T-helper 9 cell (primary cell): ENCODE data around the gene LINGO3.

Experiments used
- DNase-seq: peaks from one replicate; pipeline ENCODE4 v3.0.0-alpha.2; 2020

LINGO3 gene

DNA sequence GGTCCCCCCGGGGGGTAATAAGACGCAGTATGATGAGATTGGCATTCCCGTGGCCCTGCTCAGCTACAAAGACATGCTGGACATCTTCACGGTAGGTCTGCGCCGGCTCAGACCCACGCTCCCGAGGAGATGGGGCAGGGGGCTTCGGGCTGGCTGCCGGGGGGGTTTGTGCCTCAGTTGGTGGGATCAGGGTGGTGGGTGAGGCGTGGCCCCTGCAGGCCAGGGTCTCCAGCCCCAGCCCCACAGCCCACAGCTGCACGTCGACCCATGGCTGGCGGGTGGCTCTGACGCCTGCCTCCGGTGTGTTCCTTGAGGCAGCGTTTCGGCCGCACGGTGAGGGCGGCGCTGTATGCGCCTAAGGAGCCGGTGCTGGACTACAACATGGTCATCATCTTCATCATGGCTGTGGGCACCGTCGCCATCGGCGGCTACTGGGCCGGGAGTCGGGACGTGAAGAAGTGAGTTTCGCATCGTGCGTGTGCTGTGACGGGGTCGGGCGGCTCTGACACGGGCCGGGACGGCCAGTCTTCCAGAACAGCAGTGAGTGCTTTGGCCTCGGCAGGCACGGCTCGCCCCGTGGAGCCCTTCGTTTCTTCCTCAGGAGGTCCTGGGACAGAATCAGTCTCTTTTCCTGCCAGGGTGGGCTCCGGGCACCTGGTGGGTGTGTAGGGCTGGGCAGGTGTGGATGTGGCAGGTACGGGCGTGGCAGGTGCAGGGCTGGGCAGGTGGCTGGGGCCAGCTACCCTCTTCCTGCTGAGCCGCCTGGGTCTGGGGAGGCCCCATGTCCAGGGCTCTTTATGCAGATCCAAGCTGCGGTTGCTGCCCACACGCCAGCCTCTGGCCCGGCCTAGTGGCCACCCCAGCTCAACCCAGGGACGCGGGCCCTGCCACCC, 31.0 kb upstream of the LINGO3 start:
- DNase-seq = no peak

DNA sequence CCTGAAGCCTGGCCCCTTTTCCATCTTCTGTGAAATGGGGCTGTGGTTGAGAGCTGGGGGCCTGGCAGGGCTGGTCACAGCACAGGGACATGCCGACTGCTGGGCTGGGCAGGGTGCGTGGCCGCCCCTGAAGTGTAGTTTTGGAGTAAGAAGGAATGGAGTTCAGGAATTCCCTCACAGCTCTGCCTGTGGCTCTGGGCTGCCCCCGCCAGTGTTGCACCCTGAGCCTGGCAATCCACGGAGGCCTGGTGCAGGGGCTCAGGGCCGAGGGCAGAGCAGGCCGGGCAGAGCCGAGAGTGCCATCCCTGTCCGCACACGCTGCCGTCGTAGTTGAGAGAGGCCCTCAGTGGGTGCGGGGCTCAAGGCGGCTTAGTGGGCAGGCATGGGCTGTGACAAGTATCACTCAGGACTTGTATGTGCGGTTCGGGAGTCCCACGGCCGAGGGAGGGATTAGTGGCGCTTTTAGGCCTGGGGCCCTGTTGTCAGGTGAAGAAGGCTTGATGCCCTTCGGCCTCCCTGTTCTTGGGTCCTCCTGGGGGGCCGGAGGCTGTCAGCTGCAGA, 30.2 kb upstream of the LINGO3 start:
- DNase-seq = no peak

DNA sequence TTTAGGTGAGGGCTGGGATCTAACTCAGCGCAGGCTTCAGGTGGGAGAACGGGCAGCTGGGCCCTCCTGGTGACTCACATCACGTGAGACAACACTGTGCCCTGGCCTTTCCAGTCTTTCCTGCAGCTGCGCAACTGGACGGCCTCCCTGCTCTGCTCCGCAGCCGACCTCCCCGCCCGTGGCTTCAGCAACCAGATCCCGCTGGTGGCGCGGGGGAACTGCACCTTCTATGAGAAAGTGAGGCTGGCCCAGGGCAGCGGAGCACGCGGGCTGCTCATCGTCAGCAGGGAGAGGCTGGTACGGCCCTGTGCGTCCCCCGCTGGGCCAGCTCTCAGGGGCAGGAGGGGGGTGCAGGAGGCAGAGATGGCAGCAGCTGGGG, 29.4 kb upstream of the LINGO3 start:
- DNase-seq = no peak

DNA sequence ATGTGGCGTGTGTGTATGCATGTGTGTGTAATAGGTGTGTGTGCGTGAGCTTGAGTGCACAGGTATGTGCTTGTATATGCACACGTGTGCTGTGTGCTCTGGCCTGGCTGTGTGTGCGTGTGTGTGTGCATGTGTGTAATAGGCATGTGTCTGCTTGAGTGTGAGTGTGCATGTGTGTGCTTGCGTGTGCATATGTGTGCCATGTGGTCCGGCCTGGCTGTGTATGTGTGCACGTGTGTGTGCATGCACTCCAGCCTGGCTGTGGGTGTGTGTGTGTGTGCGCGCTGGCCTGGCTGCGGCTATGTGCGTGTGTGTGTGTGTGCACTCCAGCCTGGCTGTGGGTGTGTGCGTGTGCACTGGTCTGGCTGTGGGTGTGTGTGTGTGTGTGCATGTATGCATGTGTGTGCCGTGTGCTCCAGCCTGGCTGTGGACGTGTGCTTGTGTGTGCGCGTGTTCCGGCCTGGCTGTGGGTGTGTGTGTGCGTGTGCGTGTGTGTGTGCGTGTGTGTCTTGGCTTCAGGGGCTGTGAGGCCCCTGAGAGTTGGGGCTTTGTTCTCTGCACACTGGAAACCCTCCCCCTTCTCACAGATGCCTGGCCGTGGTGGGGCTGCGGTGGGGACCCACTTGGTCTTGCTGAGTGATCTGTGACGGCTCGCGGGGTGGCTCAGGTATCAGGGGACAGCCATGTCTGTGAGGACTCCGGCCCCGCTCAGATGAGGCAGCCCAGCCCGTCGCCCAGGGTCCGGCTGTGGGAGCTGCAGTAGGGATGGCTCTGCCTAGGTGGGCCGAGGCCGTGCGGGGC, 28.8 kb upstream of the LINGO3 start:
- no peak for DNase-seq

DNA sequence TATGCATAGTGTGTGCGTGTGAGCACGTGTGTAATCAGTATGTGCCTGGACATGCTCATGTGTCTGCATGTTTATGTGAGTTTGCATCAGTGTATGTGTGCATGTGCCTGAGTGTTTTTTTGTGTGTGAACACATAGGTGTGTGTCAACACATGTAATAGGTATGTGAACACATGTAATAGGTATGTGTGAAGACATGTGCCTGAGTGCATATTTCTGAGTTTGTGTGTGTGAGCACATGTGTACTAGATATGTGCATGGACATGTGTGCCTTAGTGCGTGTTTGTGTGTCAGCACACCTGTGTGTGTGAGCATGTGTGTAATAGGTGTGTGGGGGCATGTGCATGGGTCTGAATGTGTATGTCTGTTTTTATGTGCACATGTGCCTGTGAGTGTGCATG, 27.9 kb upstream of the LINGO3 start:
- no peak for DNase-seq

DNA sequence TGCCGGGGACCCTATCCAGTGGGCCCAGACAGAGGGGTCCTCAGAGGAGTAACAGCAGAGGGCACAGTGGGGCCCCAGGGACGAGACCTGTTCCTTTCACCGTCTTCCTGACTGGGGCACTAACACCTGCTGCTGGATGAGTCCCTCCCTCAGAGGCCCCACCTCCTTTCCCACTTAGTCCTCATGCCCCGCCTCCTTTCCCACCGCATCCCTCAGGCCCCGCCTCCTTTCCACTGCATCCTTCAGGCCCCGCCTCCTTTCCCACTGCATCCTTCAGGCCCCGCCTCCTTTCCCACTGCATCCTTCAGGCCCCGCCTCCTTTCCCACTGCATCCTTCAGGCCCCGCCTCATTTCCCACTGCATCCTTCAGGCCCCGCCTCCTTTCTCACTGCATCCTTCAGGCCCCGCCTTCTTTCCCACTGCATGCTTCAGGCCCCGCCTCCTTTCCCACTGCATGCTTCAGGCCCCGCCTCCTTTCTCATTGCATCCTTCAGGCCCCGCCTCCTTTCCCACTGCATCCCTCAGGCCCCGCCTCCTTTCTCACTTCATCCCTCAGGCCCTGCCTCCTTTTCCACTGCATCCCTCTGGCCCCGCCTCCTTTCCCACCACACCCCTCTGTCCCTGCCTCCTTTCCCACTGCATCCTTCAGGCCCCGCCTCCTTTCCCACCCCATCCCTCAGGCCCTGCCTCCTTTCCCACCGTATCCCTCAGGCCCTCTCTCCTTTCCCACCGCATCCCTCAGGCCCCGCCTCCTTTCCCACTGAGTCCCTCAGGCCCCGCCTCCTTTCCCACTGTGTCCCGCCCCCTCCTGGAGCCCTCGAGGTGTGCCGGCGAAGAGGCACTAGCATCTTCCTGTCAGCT, 27.3 kb upstream of the LINGO3 start:
- DNase-seq = no peak

DNA sequence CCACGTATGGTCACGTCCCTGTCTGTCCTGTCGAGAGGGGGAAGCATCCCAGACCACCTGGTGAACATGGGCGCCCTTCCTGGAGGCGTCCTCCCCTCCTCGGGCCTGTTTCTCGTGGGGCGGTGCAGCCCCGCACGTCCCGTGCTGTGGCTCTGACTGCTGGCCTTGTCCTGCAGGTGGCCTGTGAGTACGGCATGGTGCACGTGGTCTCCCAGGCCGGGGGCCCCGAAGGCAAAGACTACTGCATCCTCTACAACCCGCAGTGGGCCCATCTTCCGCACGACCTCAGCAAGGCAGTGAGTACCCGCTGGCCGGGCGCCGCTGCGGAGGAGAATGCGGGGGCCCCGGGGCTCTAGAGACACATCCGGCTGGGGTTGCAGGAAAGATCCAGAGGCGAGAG, 26.5 kb upstream of the LINGO3 start:
- DNase-seq = no peak

DNA sequence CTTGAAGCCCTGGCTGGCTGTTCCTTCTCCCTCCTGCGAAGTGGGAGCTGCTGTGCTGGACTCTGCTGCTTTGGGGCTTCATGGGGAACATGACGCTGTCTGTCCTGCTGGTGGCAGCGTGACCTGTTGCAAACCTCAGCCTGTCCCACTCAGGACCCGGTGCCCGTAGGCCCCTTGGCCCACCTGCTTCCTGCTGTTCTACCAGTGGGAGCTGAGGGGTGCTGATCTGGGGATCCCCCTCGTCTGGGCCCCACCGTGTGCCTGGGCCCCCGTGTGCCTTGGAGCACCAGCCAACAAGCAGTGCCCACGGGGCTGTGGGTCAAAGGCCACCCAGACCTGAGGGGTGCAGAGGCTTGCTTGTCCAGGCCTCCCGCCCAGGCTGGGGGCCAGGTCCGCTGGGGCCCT, 25.9 kb upstream of the LINGO3 start:
- DNase-seq = no peak

DNA sequence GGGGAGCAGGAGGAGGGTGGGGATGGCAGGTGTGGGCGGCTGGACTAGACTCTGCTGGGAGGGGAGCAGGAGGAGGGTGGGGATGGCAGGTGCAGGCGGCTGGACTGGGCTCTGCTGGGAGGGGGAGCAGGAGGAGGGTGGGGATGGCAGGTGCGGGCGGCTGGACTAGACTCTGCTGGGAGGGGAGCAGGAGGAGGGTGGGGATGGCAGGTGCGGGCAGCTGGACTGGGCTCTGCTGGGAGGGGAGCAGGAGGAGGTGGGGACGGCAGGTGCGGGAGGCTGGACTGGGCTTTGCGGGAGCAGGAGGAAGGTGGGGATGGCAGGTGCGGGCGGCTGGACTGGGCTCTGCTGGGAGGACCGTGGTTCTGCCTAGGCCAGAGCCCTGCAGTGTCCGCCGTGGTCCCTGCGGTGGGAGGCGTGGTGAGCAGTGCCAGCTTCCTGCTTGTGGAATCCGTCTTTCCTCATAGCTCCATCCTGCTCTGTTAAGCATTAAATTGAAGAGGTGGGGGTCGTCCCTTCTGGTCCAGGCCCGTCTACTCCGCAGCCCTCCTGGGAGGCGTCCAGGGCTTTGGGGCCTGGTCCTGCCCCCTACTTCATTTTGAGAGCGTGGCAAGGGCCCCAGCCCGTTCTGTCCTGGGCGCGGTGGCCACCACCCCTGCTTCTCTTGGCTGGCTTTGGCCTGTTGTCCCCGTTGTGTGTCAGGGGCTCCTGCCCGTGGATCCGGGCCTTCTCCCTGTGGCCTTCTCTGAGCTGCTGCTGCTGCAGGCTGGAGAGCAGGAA, 25.3 kb upstream of the LINGO3 start:
- no peak for DNase-seq

DNA sequence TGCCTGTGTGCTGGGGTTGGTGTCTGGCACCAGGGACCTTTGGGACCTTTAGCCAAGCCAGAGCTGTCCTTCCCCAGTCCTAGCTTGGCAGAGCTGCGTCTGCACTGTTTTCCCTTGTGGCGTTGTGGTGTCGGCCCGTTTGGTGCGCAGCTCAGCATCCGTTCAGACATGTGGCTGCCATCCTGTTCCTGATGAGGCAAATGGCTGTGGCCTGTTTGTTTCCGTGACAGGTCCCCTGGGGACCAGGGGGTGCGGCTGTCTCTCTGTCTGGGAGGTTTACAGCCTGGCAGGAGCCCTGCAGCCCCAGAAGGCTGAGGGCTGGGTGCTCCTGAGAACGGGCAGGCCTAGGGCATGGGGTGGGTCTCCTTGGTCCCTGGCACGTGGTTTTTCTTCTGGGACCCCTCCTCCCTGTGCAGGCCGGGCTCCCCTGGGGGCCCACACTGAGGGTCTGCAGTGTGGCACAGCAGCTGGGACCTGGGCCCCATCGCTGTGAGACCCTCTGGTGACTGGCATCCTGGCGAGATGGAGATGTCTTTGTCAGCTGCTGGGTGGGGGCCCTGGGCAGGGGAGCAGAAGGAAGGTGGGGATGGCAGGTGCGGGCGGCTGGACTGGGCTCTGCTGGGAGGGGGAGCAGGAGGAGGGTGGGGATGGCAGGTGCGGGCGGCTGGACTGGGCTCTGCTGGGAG, 24.5 kb upstream of the LINGO3 start:
- peak; percentile 15 for DNase-seq

DNA sequence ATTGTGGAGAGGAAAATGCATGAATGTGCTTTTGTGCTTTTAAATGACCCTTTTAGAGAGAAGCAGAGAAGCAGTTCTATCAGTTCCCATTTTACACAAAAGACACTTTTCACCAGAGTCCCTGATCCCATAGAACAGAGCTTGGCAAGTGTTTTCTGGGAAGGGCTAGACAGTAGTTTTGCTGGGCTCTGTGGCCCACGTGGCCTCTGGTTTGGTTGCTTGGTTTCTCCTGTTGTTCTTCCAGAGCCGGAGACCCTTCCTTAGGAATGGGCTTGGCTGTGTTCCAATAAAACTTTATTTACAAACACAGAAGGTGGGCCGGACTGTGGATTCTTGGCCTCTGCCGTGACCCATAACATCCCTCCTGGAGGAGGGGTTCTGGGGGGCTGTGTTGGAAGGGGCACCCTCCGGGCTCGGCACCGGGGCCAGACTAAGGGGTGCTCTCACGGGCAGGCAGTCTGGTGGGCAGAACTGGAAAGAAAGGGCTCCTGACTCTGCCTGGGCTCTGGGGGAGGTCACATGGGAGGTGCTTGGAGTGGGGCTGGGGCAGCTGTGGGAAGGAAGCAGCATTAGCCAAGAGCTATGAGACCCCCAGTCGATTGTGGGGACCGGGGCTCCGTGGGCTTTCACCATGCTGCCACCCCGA, 23.8 kb upstream of the LINGO3 start:
- DNase-seq = no peak

DNA sequence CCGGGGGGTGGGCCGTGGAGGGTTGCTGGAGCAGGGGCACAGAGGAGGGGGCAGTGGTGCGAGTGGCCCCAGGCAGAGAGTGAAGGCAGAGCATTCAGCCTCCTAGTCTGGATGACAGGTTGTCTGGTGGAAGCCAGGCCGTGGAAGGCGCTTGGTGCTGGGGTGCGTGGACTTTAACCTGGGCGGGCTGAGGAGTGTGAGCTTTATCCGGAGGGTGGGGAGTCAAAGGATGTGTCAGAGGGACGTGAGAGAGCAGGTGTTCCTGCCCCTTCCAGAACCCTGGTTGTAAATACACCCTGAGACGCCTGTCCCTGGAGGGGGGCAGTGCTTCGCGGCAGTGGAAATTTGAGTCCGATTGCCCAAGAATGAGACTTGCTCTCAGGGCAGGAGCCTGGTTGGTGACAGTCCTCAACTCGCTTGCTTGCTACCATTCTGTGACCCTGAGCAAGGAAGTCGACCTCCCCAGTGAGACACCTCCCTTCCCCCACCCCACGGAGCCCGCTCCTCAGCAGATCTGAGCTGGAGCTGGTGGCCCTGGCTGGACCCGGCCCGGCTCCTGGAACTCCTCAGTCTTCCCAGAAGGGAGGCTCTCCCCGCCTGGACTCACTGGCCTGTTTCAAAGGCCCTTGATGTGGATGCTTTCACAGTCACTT, 22.8 kb upstream of the LINGO3 start:
- DNase-seq = no peak

DNA sequence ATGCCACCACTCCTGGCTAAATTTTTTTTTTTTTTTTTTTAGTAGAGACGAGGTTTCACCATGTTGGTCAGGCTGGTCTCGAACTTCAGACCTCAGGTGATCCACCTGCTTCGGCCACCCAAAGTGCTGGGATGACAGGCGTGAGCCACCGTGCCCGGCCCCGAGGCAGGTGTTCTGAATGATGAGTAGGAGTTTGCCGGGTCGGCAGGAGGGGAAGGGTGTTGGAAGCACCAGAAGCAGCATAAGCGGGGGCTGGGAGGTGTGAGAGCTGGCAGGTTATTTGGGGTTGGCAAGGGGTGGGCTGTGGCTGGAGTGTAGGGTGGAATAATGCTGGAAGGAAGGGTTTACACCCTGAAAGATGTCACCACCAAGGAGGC, 22.3 kb upstream of the LINGO3 start:
- DNase-seq = no peak

DNA sequence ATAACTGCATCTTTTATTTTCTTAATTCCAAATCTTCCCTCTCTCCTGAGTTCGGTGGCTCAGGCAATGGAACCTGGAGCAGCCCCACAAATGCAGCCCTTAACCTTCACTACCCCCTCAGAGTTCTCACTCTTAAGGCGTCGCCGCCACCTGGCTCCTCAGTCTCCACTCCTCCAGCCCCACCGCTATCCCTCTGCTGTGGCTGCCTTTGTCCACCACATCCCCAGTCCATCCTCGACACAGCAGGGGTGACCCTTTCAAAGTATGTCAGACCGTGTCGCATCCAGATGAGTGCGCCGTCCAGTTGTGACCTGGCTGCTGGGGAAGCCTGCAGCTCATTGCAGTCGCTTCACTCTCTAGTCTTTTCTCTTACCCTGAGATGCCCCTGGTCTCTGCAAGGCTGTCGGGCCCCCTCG, 21.6 kb upstream of the LINGO3 start:
- DNase-seq = no peak

DNA sequence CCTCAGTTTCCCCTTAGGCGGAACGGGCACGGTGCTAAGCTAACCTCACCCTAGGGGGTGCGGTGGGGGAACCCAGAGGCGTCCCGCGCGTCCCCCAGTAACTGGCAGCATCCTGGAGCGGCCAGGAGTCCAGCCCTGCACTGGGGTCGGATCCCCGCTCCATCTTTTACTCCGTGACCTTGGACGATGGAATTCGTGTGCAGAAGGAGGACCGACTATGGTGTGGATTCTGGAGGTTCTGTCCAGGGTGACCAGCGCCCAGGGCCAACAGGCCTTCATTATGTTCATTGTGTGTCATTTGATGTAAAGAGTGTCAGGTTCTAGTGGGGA, 21.2 kb upstream of the LINGO3 start:
- DNase-seq = no peak

DNA sequence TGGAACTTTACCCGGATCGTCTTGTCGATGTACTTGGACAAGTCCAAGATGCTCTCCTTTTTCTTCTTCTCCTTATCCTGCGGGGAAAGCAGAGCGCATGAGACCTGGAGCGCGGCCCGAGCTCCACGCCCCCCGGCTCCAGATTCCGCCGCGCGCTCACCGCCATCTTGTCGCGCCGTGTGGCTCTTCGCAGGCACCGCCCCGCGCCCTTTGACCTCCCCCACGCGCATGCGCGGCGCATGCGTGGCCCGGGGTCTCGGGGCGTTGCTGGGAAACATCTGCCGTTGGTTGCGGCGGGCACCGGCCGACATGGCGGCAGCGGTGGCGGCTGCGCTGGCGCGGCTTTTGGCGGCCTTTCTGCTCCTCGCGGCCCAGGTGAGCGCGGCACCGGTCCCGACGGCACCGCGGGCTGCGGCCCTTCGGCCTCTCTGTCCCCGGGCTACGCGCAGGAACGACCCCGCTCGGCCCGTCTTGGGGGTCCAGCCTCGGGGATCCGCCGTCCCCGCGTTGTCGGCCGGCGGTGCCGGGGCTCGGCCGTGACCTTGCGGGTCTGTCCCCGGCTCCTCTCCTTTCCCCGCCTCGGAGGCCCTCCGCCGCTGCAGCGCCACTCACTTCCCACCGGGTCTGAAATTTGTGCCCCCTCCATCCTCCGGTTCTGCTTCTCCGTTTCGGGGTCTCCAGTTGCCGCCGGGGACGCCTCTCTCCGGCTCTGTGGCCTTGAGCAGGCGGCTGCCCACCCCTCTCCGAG, 20.6 kb upstream of the LINGO3 start, which contains the start of the genes LSM7 and SPPL2B:
LSM7 (minus strand) TSS at position 186 of the 748 bp plus-strand sequence; CDS start at position 166, 20 bp downstream.
SPPL2B (plus strand) TSS at position 284 of the 748 bp plus-strand sequence; CDS start at position 310, 26 bp downstream.
- DNase-seq = peak; percentile 89

DNA sequence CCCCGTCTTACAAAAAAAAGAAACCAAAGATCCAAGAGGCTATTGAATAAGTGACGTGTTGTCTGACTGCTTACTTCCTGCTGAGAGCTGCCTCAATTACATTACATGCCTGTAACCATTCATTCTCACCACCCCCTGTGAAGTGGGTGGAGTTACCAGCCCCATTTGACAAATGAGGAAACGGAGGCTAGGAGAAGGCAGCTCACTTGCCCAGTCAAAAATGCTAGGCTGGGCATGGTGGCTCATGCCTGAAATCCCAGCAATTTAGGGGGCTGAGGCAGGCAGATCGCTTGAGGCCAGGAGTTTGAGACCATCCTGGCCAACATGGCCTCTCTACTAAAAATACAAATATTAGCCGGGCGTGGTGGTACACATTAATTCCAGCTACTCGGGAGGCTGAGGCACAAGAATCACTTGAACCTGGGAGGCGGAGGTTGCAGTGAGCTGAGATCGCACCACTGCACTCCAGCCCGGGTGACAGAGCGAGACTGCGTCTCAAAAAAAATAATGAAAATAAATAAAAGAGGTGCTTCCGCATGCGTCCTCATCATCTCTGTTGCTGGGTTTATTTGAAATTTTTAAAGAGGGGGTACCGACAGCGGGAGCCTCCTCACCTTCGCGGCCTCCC, 19.9 kb upstream of the LINGO3 start:
- DNase-seq = no peak

DNA sequence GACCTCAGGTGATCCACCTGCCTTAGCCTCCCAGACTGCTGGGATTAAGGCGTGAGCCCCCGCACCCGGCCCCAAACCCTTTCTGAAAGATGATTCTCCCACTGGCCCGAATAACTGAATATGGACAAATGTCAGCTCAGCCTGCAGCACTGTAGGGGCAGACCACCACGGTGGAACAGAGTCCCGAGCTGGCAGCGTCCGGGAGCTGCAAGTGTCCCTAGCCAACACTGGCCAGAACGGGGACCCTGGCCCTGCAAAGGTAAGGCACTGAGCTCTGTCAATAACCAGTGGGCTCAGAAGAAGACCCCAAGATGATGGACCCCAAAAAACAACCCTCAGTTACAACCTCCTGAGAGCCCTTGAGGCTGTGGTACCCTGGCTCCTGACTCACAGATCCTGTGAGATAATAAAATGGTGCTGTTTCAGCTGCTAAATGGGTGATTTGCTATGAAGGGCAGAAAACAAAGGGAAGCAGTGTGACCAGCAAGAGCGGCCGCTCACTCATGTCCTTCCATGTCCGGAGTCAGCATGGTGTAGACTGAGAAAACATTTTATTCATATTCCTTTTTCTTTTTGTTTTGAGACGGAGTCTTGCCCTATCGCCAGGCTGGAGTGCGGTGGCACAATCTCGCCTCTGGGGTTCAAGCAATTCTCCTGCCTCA, 18.9 kb upstream of the LINGO3 start:
- DNase-seq = no peak
